Adipose tissue (tissue), 3 donors: Measurements from ENCODE around the gene PHF10. TPM values are rescaled to one million over a fixed set of nuclear protein-coding genes. Genes with fewer than 3 reads are reported as not detected.

Experiments used
- H3K27ac ChIP-seq: one replicate; pipeline ENCODE4 v1.5.1; 2013; ENCODE audit warnings: low read depth, low read length
- WGBS, 3 donors: extraction: QIAGEN DNeasy Blood & Tissue Kit; methylation state at CpG; one replicate each; pipeline ENCODE4 v1.1.7; 2013; 5-methylcytosine and 5-hydroxymethylcytosine counted together
- polyA plus RNA-seq, 3 donors: library from polyadenylated mRNA; stranded (reverse); fragments of 200-250 nt; gene quantifications; one replicate each; pipeline ENCODE4 v1.2.3, GENCODE V29; 2013
- donor health status: healthy with polysubstance abuse.
- donor health status: Bipolar disorder and iron deficiency.
- donor health status: healthy.

Gene PHF10
- polyA plus RNA-seq, 3 donors = 24.2 to 41.8 (median 30.0) TPM

DNA sequence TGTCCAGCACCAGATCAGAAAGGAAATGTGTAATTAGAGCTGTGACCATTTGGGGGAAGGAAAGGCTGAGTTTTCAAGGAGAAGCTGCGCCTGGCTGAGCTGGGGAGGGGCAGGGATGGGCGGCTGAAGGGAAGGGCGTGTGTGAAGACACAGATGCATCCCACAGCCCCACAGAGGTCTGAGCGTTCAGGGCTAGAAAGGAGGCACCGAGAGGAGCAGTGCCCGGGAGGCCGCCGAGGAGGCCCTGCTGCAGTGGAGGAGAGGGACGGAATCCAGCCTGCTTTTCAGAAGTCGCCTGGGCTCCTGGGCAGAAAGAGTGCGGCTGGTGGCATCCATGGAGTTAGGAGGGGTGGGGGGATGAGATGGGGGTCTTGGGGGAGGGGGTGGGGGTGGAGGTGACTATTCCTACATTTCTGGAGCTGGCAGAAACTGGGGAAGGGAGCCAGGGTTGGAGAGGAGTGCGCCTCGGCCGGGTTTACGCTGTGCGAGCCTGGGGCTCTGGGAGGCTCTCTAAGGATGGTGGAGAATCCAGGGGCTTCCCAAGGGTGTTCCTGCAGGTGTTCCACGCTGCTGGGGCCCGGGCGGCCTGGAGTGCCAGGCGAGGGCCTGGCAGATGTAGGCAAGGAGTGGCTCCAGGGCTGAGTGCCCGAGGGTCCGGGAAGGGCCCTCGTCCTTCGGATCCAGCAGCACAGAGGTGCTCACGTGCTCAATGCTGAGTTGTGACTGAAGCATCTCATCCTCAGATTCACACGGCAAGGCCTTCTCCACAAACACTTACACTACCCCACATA lies 64.3 kb downstream of the PHF10 start:
- WGBS, 3 donors = 96 to 98% (median 97%) methylated on average over 24 to 26 of the region's 26 CpGs

DNA sequence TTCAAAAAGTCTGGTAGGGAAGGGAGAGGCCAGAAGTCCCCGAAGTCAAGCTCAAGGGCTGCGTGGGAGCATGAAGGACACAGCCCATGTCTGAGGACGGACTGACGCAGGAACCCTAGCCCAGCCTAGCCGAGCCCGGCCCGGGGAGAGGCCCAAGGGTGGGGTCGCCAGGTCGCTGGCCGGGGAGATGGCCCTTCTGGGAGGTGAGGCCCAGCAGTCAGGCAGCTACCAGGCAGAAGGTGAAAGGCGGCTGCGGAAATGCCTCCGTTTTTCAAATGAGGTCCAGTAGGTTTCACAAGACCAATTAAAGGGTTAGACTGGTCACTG lies 67.1 kb downstream of the PHF10 start:
- no peak overlapping the region for H3K27ac ChIP-seq
- 82 to 90% (median 86%) methylated on average over 13 of the region's 13 CpGs for WGBS, 3 donors

More for the DNA sequence above, 64.3 kb downstream of the PHF10 start:
- no peak overlapping the region for H3K27ac ChIP-seq

DNA sequence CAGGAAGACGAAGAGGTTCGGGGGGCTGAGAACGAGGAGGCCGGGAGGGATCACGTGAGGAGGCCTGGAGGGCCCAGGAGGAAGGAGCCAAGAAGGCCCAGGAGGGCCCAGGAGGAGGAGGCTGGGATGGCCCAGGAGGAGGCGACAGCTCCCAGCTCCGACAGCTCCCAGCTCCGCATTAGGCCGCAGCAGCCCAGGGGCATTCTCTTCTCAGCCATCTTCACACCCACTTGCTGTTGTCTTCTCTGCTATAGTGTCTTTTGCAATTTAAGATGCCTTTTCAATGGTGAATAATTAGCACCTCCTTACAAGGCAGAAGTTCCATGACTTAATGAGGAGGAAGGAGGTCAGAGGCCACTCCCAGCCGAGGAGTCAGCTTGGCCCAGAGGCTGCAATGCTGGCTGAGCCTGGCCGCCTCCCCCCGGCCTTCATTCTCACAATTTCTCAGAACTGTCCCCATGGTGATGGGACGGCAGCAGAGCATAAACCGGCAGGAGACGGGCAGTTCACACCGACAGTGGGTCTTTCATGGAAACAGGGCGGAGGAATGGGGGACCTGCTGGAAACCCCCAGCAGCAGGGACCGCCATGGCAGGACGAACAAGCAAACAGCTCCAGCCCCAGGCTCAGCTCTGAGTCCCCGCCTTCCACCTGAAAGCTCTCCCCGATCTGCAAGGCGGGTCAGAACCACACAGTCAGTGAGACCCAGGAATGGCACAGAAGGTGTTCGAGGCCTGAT lies 67.6 kb downstream of the PHF10 start:
- H3K27ac ChIP-seq = no peak overlapping the region
- WGBS, 3 donors = 93 to 95% (median 94%) methylated on average over 23 of the region's 23 CpGs

DNA sequence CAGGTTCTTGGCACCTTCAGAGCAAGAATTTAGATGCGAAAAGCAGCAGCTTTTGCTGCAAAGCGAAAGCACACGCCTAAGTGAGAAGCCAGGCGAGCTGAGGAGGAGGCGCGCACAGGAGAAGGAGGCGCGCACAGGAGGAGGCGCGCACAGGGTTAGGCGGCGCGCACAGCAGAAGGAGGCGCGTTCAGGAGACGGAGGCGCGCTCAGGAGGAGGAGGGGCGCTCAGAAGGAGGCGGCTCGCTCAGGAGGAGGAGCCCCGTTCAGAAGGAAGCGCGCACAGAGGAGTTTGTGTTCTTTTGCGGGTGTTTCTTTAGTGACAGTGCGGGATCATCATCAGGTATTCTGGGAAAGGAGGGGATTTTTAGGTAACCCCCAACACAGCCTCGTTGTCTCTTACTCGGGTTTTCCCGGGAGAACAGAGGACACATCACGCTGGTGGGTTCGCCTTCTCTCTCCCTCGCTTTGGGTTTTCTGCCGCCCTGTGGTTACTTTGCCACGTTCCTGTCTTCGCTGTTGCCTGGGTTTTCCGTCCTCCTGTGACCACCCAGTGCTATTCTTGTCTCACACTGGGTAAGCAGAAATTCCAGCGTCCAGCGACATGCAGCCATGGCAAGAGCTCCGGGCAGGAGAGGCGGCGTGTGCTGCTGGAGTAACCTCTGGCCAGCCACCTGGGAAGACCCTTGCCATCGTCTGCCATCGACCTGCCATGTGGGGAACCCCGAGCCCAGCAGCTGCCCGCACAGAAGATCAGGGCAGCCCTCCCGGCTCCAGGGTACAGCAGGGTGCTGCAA lies 69.5 kb downstream of the PHF10 start:
- 48 to 50% (median 49%) methylated on average over 46 of the region's 46 CpGs for WGBS, 3 donors

More for the DNA sequence above, 69.5 kb downstream of the PHF10 start:
- no peak overlapping the region for H3K27ac ChIP-seq

Other genes with a start within 250 kb of the PHF10 start
- gene WDR27, start 22.5 kb downstream of the PHF10 start, polyA plus RNA-seq = 10 to 100 TPM in 2 of 3 donors, 1 to 10 TPM in 1; 7.9 to 12.9 (median 10.4) TPM
- 10 to 100 TPM; 12.1 to 23.5 (median 21.1) TPM for gene C6orf120, start 22.4 kb downstream of the PHF10 start, polyA plus RNA-seq
- gene DYNLT2, start 27.1 kb upstream of the PHF10 start, polyA plus RNA-seq = 1 to 10 TPM in 1 of 3 donors, under 1 TPM in 2; 0.70 to 1.3 (median 0.76) TPM
- gene ERMARD, start 27.1 kb upstream of the PHF10 start, polyA plus RNA-seq = 10 to 100 TPM; 16.3 to 25.3 (median 16.5) TPM